Adrenal gland (tissue), 5 donors: ENCODE measurements around the gene MRPS16.
"Not testable (repeated sequence)": the region's sequence is repeated elsewhere in the genome, so short reads cannot be mapped to it uniquely, and the experiment has no call there.

ENCODE experiments used
- CTCF ChIP-seq, 6 experiments: fragments of 450-650 bp in 4 of 6; fragments of 200-600 bp in 2 of 6; sonication (generic) in 1 of 6; IDR thresholded peaks; 1 replicate in 5 of 6; 2 replicates in 1 of 6; pipeline versions ENCODE4 v1.5.1 to v1.8.0; 2016 to 2021; ENCODE audit warnings: antibody characterized with exemption in 6 of 6, mild to moderate bottlenecking in 2 of 6, moderate library complexity in 1 of 6
- POLR2A ChIP-seq, 2 donors: fragments of 450-650 bp; IDR thresholded peaks; one replicate each; pipeline ENCODE4 v1.6.1; 2017; ENCODE audit warnings: antibody characterized with exemption in 2 of 2, mild to moderate bottlenecking in 2 of 2, moderate library complexity in 1 of 2
- donor health status: DM: no; HTN: no; CAD: no.

GRCh38 chr10:73258612-73259011, 6.2 kb upstream of the MRPS16 start:
- not testable (repeated sequence) for TF ChIP-seq CTCF, POLR2A (IDR thresholded peaks at IDR 0.05)
